ENCODE measurements around the gene CFL1.

GRCh38 chr11:65826984-65827735 is 30.8 kb downstream of the CFL1 start:
- TF ChIP-seq, protein P1, sequence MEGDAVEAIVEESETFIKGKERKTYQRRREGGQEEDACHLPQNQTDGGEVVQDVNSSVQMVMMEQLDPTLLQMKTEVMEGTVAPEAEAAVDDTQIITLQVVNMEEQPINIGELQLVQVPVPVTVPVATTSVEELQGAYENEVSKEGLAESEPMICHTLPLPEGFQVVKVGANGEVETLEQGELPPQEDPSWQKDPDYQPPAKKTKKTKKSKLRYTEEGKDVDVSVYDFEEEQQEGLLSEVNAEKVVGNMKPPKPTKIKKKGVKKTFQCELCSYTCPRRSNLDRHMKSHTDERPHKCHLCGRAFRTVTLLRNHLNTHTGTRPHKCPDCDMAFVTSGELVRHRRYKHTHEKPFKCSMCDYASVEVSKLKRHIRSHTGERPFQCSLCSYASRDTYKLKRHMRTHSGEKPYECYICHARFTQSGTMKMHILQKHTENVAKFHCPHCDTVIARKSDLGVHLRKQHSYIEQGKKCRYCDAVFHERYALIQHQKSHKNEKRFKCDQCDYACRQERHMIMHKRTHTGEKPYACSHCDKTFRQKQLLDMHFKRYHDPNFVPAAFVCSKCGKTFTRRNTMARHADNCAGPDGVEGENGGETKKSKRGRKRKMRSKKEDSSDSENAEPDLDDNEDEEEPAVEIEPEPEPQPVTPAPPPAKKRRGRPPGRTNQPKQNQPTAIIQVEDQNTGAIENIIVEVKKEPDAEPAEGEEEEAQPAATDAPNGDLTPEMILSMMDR (IDR thresholded peaks at IDR 0.05 in 2 of 3, conservative IDR thresholded peaks at IDR 0.05 in 1 of 3; ENCODE audit: control insufficient read depth in 2 of 3, extremely low read depth in 1 of 3, insufficient read depth in 1 of 3, low read depth in 3 of 3, low read length in 3 of 3): no peak
- TF ChIP-seq POLR2A (IDR thresholded peaks at IDR 0.05; ENCODE audit: low read depth, low read length) (no peak), YY1 (IDR thresholded peaks at IDR 0.05; ENCODE audit: low read depth, low read length) (no peak), TCF3 (IDR thresholded peaks at IDR 0.05; ENCODE audit: borderline replicate concordance, insufficient read depth, low read depth, low read length) (no peak), RBBP5 (conservative IDR thresholded peaks at IDR 0.05) (no peak), EP300 (IDR thresholded peaks at IDR 0.05; ENCODE audit: borderline replicate concordance in 1 of 2, control insufficient read depth in 1 of 2, low read depth in 2 of 2, low read length in 2 of 2) (no peak), MXI1 (IDR thresholded peaks at IDR 0.05; ENCODE audit: low read depth, low read length) (no peak), BCLAF1 (IDR thresholded peaks at IDR 0.05) (no peak), FOS (IDR thresholded peaks at IDR 0.05; ENCODE audit: borderline replicate concordance, extremely low read depth, insufficient read length) (no peak), ATF3 (IDR thresholded peaks at IDR 0.05; ENCODE audit: borderline replicate concordance, extremely low read depth, low read depth, low read length) (no peak), TAF1 (IDR thresholded peaks at IDR 0.05; ENCODE audit: borderline replicate concordance, low read depth, low read length) (no peak), CEBPB (IDR thresholded peaks at IDR 0.05; ENCODE audit: borderline replicate concordance in 1 of 2, low read depth in 2 of 2, low read length in 2 of 2) (no peak), RFX5 (IDR thresholded peaks at IDR 0.05; ENCODE audit: low read depth, low read length) (no peak)

Measured in GM12878 (cell line).